Endothelial cell of umbilical vein (primary cell): ENCODE results near the gene ARHGAP15. TPM values are rescaled to one million over a fixed set of nuclear protein-coding genes. Genes with fewer than 3 reads are reported as not detected.

Experiments
- BruUV-seq: library from RNA; stranded (reverse); fragments of 400-500 nt; replicated peaks from 2 replicates; lab custom pipeline; 2021; lab: Mats Ljungman, UMichigan
- CTCF ChIA-PET: fragments of 300-600, 350-600 bp; sonication (Branson Sonifier 250); formaldehyde crosslinking; loops from one replicate; lab custom pipeline; 2021; ENCODE audit warnings: antibody characterized with exemption, inconsistent platforms; lab: Charles Lee
- POLR2A ChIA-PET: fragments of 300-600, 350-600 bp; sonication (Branson Sonifier 250); formaldehyde crosslinking; loops from one replicate; lab custom pipeline; 2021; ENCODE audit warnings: antibody characterized with exemption, inconsistent platforms; lab: Charles Lee
- DNase-seq: peaks from one replicate; pipeline ENCODE4 v3.0.0-alpha.2; 2011; ENCODE audit warnings: low read depth, low spot score
- FAIRE-seq: peaks from 2 replicates; lab custom pipeline; 2011; peaks lifted over from hg19 to GRCh38; lab: Jason Lieb, UNC
- H2AFZ ChIP-seq: 2 replicates; pipeline ENCODE4 v1.6.0; 2012; ENCODE audit warnings: low read depth, low read length, control low read depth, inconsistent platforms
- H3K27ac ChIP-seq: 2 replicates; pipeline ENCODE4 v1.5.1; 2011; ENCODE audit warnings: low read depth, mild to moderate bottlenecking, control low read depth, low read length, moderate library complexity; ENCODE audit not compliant: insufficient read depth
- H3K27me3 ChIP-seq, 2 experiments: 2 replicates each; pipeline versions ENCODE4 v1.6.0 to v1.6.1; 2011; ENCODE audit warnings: low read length in 2 of 2, mixed read lengths in 1 of 2; ENCODE audit not compliant: control insufficient read depth in 2 of 2, insufficient read depth in 2 of 2
- H3K36me3 ChIP-seq, 2 experiments: 2 replicates in 1 of 2; 3 replicates in 1 of 2; pipeline ENCODE4 v1.5.1; 2011; ENCODE audit warnings: low read length in 2 of 2, mild to moderate bottlenecking in 1 of 2, moderate library complexity in 1 of 2; ENCODE audit not compliant: control insufficient read depth in 2 of 2, insufficient read depth in 2 of 2; ENCODE audit errors: extremely low read depth in 1 of 2
- H3K4me1 ChIP-seq: 3 replicates; pipeline ENCODE4 v1.5.1; 2011; ENCODE audit warnings: mild to moderate bottlenecking, low read length; ENCODE audit not compliant: control insufficient read depth, insufficient read depth; ENCODE audit errors: extremely low read depth
- H3K4me2 ChIP-seq: 2 replicates; pipeline ENCODE4 v1.6.1; 2011; ENCODE audit warnings: low read length, control low read depth, mixed read lengths; ENCODE audit not compliant: insufficient read depth
- H3K4me3 ChIP-seq, 3 experiments: fragments of 200-600 bp in 1 of 3; sonication (generic), shearing (Covaris generic) in 1 of 3; replicated peaks in 1 of 3; 2 replicates each; pipeline ENCODE4 v1.5.1; 2011 to 2016; ENCODE audit warnings: control low read depth in 3 of 3, low read length in 3 of 3, mild to moderate bottlenecking in 2 of 3, inconsistent platforms in 1 of 3, low read depth in 1 of 3, moderate library complexity in 1 of 3; ENCODE audit not compliant: insufficient read depth in 1 of 3
- H3K79me2 ChIP-seq: 2 replicates; pipeline ENCODE4 v1.6.0; 2012; ENCODE audit warnings: low read length, inconsistent platforms; ENCODE audit not compliant: control insufficient read depth, insufficient read depth
- H3K9ac ChIP-seq: replicated peaks from 2 replicates; pipeline ENCODE3; 2011; ENCODE audit warnings: low read length, control low read depth; ENCODE audit not compliant: insufficient read depth; ENCODE audit errors: extremely low read depth
- H3K9me1 ChIP-seq: replicated peaks from 3 replicates; pipeline ENCODE4 v1.6.0; 2011; ENCODE audit warnings: mild to moderate bottlenecking, low read length; ENCODE audit not compliant: control insufficient read depth, insufficient read depth; ENCODE audit errors: extremely low read depth
- H3K9me3 ChIP-seq: replicated peaks from 2 replicates; pipeline ENCODE4 v1.5.1; 2012; ENCODE audit warnings: low read length, inconsistent platforms; ENCODE audit not compliant: control insufficient read depth, insufficient read depth
- H4K20me1 ChIP-seq: replicated peaks from 2 replicates; pipeline ENCODE3; 2011; ENCODE audit warnings: mild to moderate bottlenecking, low read length; ENCODE audit not compliant: control insufficient read depth, insufficient read depth; ENCODE audit errors: extremely low read depth
- EZH2 ChIP-seq: IDR thresholded peaks from 2 replicates; pipeline ENCODE4 v1.6.1; 2012; ENCODE audit warnings: borderline replicate concordance, low read depth, mild to moderate bottlenecking, moderate library complexity, low read length, inconsistent platforms; ENCODE audit not compliant: severe bottlenecking
- FOS ChIP-seq: IDR thresholded peaks from 2 replicates; pipeline ENCODE4 v1.6.1; 2011; ENCODE audit warnings: mild to moderate bottlenecking, low read length, moderate library complexity, borderline replicate concordance; ENCODE audit not compliant: insufficient read depth
- GATA2 ChIP-seq: IDR thresholded peaks from 2 replicates; pipeline ENCODE4 v1.7.0; 2011; ENCODE audit warnings: low read depth, mild to moderate bottlenecking, moderate library complexity, mixed read lengths, low read length; ENCODE audit not compliant: insufficient read length, insufficient read depth
- JUN ChIP-seq: IDR thresholded peaks from 2 replicates; pipeline ENCODE4 v1.6.1; 2011; ENCODE audit warnings: borderline replicate concordance, low read depth; ENCODE audit not compliant: insufficient read length, insufficient read depth
- MAX ChIP-seq: IDR thresholded peaks from 2 replicates; pipeline ENCODE4 v1.6.1; 2011; ENCODE audit not compliant: insufficient read depth, insufficient read length
- POLR2A ChIP-seq: IDR thresholded peaks from 2 replicates; pipeline ENCODE4 v1.6.1; 2012; ENCODE audit warnings: low read depth, mild to moderate bottlenecking, control low read depth, low read length
- POLR2AphosphoS5 ChIP-seq: IDR thresholded peaks from 2 replicates; pipeline ENCODE4 v1.6.1; 2012; ENCODE audit warnings: low read depth, mild to moderate bottlenecking, control low read depth, low read length, moderate library complexity; ENCODE audit not compliant: insufficient read depth
- dilution Hi-C: fragments of 300-500 bp; cut with MboI; formaldehyde crosslinking; loops from one replicate; pipeline ENCODE4 v1.15.0; 2019; ENCODE audit warnings: low sequenced_read_pairs; ENCODE audit not compliant: extremely low pct_ligation_motif_present
- intact Hi-C: fragments of 100-400 bp; cut with micrococcal nuclease; formaldehyde crosslinking; loops from one replicate; pipeline ENCODE4 v1.10.0; 2022
- polyA plus RNA-seq, 4 experiments: library from polyadenylated mRNA; depleted of rRNA in 3 of 4; stranded (reverse) in 3 of 4; unstranded in 1 of 4; fragments of >200 nt; gene quantifications; 2 replicates each; pipeline versions ENCODE4 v1.2.1 to v1.2.3, GENCODE V29; 2011 to 2012; ENCODE audit warnings: missing spikeins in 1 of 4
- total RNA-seq: library from RNA; stranded (reverse); gene quantifications from 2 replicates; pipeline ENCODE4 v1.2.3, GENCODE V29; 2021
- TF ChIP-seq, protein P1 (sequence below), 2 donors: IDR thresholded peaks; 1 replicate in 1 of 2; 2 replicates in 1 of 2; pipeline ENCODE4 v1.5.1; 2011; ENCODE audit warnings: low read length in 2 of 2, mild to moderate bottlenecking in 2 of 2, moderate library complexity in 2 of 2, control low read depth in 1 of 2, inconsistent platforms in 1 of 2, low read depth in 1 of 2; ENCODE audit not compliant: insufficient read depth in 1 of 2; ENCODE audit errors: extremely low read depth in 1 of 2

Gene ARHGAP15
- total and polyA plus RNA-seq, 2 donors (not counting 3 experiments of a cell fraction or from before 2014, with no cell fraction given), result not detected

- dilution Hi-C loops, result no loop called here
- Histone ChIP-seq H4K20me1 (no peaks in the 10 kb centered on the region), H3K9ac (no peak overlapping the region), H3K4me1 (peaks cover 12% of the 10 kb centered on the region), H3K27ac (no peak overlapping the region), H3K4me2 (peak overlapping the region; percentile 1), H3K9me3 (no peaks in the 10 kb centered on the region), H3K36me3 (no peaks in the 10 kb centered on the region), H2AFZ (no peak overlapping the region), H3K4me3 (no peak overlapping the region), H3K9me1 (no peaks in the 10 kb centered on the region), H3K27me3 (no peaks in the 10 kb centered on the region), H3K79me2 (no peaks in the 10 kb centered on the region)
- TF ChIP-seq MAX, result no peak
- TF ChIP-seq GATA2, result peak; percentile 27
- BruUV-seq, result no TSS peak
- FAIRE-seq (peak; percentile 53), DNase-seq (no peak)
- ChIA-PET POLR2A (no interaction called here), CTCF (interaction anchor here (0.8 to 7.6 kb wide), 30 partner anchors 7 to 269 kb away, joined by 3 to 122 read pairs (median 7); no protein-coding TSS in a partner anchor)
- intact Hi-C loops, result no loop called here
These were observed 129.1 kb downstream of the ARHGAP15 start for GRCh38 chr2:143258126-143258892.

DNA sequence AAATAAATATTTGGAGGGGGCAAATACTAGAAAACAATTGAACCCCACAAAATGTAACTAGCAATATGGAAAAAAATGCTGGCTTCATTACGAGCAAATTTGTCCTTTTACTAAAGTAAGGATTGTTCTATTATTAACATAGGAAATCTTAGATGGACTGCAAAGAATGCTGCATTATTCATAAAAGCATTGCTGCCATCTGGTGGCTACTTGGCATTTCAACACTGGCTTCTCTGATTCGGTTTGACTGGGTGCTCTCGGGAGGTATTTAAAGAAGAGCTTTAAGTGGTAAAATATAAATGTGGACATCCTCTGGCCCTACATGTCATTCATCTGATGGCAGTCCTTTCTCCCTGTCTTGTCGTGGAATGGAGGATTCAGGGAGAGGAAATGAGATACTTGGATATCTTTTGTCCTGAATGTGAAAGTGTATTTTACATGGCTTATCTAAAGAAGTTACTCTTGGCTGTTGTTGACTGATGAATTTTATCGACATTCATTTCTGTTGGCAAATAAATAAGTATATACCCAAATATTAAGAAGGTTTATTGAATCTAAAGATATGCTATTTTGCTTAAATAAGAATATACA is 130.2 kb downstream of the ARHGAP15 start:
- POLR2A ChIA-PET, result no interaction called here
- no peak for TF ChIP-seq MAX
- no peak for TF ChIP-seq FOS
- no peak for TF ChIP-seq POLR2A
- TF ChIP-seq, protein P1, sequence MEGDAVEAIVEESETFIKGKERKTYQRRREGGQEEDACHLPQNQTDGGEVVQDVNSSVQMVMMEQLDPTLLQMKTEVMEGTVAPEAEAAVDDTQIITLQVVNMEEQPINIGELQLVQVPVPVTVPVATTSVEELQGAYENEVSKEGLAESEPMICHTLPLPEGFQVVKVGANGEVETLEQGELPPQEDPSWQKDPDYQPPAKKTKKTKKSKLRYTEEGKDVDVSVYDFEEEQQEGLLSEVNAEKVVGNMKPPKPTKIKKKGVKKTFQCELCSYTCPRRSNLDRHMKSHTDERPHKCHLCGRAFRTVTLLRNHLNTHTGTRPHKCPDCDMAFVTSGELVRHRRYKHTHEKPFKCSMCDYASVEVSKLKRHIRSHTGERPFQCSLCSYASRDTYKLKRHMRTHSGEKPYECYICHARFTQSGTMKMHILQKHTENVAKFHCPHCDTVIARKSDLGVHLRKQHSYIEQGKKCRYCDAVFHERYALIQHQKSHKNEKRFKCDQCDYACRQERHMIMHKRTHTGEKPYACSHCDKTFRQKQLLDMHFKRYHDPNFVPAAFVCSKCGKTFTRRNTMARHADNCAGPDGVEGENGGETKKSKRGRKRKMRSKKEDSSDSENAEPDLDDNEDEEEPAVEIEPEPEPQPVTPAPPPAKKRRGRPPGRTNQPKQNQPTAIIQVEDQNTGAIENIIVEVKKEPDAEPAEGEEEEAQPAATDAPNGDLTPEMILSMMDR (IDR thresholded peaks at IDR 0.05; ENCODE audit: extremely low read depth in 1 of 2, insufficient read depth in 1 of 2, low read depth in 1 of 2, low read length in 2 of 2), result peak; percentile 63 to 68
- TF ChIP-seq EZH2, result no peak
- no peak for TF ChIP-seq JUN
- TF ChIP-seq POLR2AphosphoS5, result no peak
- TF ChIP-seq GATA2, result no peak

More for the DNA sequence above, 130.2 kb downstream of the ARHGAP15 start:
- Histone ChIP-seq H3K36me3 (no peaks in the 10 kb centered on the region), H3K27ac (no peak overlapping the region), H3K4me3 (no peak overlapping the region), H3K9ac (peak overlapping the region; percentile 8), H3K27me3 (no peaks in the 10 kb centered on the region), H4K20me1 (no peaks in the 10 kb centered on the region), H3K4me1 (peaks cover 12% of the 10 kb centered on the region), H2AFZ (peak overlapping the region; percentile 85), H3K9me1 (no peaks in the 10 kb centered on the region), H3K4me2 (peak overlapping the region; percentile 72), H3K79me2 (no peaks in the 10 kb centered on the region), H3K9me3 (no peaks in the 10 kb centered on the region)
- DNase-seq, result peak; percentile 73
- peak; percentile 87 for FAIRE-seq
- BruUV-seq, result no TSS peak
- CTCF ChIA-PET, result interaction anchor here (0.6 to 7.6 kb wide), 47 partner anchors 8 to 270 kb away, joined by 3 to 122 read pairs (median 4); no protein-coding TSS in a partner anchor
- dilution Hi-C loops (no loop called here), intact Hi-C loops (loop anchor here (1.0 kb wide), 4 partner anchors 54 to 225 kb away; no protein-coding TSS in a partner anchor)
